Suppressor macrophage (primary cell): ENCODE results near the gene CHD5.

ENCODE experiments used
- DNase-seq, 4 experiments: peaks; one replicate each; pipeline ENCODE4 v3.0.0-alpha.2; 2020 to 2022

The CHD5 gene

GRCh38 chr1:6054596-6054995, 125.5 kb downstream of the CHD5 start:
- no peak for DNase-seq

- DNase-seq, result no peak
Measured at GRCh38 chr1:6053206-6053546, 126.9 kb downstream of the CHD5 start.

GRCh38 chr1:6052543-6053205, 127.4 kb downstream of the CHD5 start:
- DNase-seq, result peak; percentile 66 to 74 (median 71)
